COR-L47 (cell line): Measurements from ENCODE around the gene PPDPF.
"Not testable (repeated sequence)": the region's sequence is repeated elsewhere in the genome, so short reads cannot be mapped to it uniquely, and the experiment has no call there.

Source experiments
- DNase-seq: peaks from one replicate; lab custom pipeline; 2025; lab: John Stamatoyannopoulos, UW

Gene PPDPF, protein sequence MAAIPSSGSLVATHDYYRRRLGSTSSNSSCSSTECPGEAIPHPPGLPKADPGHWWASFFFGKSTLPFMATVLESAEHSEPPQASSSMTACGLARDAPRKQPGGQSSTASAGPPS

GRCh38 chr20:63520504-63520933, at the start of gene PPDPF:
Gene PPDPF, plus strand, starts transcription at chr20:63520765. Its CDS starts 544 bp downstream, at chr20:63521309.
- DNase-seq, result peak; percentile 67

- no peak for DNase-seq
Observed at GRCh38 chr20:63471002-63471716, 49.4 kb upstream of the PPDPF start.

DNA sequence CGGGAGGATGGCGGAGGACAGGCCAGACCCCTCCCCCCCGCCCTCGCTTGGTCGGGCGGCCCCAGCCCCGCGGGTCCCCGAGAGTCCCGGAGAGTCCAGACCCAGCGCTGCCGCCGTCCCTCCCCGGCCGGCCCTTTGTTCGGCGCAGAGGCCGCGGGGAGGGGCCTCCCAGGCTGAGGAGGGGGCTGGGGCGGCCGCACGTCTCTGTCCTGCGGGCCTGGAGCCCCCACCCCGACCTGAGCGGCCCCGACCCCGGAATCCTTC, 48.9 kb upstream of the PPDPF start:
- DNase-seq, result no peak

GRCh38 chr20:63471981-63472831, 48.4 kb upstream of the PPDPF start, which contains the start of gene KCNQ2:
Gene KCNQ2, minus strand, starts transcription at chr20:63472655. Its CDS starts 192 bp downstream, at chr20:63472463.
- DNase-seq, result no peak

GRCh38 chr20:63472862-63473390, 47.6 kb upstream of the PPDPF start:
- no peak for DNase-seq

DNA sequence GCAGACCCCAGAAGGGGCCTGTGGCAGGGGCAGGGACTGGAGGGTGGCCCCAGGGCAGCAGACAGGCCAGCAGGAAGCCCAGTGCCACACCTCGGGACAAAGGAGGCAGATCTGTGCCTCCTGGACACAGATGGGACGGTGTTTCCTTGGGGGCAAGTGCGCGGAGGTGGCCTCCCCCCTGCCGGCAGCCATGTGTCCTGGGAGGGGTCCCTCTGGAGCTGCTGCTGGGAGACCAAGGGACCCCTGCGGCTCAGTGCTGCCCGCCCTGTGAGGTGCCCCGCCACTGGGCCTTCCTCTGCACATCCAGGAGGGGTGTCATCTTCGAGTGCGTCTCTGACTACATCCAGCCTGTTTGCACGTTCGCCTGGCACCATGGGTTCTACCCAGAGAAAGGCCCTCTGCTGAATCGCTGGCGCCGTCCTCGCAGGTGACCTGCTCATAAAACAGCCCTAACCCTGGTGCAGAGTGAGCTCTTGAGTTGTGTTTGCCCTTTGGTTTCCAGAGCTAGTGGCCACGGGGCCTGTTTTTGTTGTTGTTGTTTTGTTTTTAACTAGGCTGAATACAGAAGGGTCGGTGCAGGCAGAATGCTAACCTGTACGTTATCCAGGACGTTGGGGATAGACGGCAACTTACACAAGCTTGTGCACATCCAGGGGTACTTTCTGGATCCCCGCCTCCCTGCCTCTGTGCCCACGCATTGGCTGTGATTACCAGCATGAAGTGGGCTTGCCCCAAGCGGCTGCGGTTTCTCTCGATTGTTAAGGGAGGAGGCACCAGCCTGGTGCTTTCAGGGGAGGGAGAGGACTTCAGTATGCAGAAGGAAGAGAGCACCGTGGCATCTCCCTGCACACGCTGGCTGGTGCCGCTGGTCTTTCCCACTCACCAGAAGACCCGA, 46.8 kb upstream of the PPDPF start:
- DNase-seq, result no peak

- no peak for DNase-seq
Observed at GRCh38 chr20:63475209-63475608, 45.4 kb upstream of the PPDPF start.

DNA sequence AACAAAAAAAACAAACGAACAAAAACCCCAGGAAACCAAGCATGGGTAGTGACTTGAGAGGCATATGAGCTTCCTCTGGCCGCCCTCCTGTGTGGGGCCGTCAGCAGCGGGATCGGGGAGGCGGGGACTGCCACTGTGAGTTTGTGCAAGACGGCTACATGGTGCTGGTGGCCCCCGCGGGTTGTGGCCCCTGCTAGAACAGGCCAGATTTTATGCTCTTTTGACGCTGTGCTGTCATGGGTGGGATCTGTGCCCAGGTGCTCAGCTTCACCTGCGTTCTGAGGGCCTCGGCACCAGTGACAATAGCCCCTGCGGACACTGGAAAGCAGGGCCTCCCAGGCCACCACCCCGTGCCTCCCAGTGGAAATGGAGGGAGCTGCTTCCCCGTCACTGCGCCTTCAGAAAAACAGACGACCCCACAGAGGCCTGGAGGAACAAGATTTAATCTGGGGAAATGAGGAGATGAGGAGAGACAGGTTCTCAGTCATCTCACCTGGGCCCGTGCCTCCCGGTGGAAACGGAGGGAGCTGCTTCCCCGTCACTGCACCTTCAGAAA, 43.4 kb upstream of the PPDPF start:
- no peak for DNase-seq

GRCh38 chr20:63477944-63478343, 42.6 kb upstream of the PPDPF start:
- DNase-seq, result no peak

GRCh38 chr20:63478346-63479302, 41.9 kb upstream of the PPDPF start:
- no peak for DNase-seq

DNA sequence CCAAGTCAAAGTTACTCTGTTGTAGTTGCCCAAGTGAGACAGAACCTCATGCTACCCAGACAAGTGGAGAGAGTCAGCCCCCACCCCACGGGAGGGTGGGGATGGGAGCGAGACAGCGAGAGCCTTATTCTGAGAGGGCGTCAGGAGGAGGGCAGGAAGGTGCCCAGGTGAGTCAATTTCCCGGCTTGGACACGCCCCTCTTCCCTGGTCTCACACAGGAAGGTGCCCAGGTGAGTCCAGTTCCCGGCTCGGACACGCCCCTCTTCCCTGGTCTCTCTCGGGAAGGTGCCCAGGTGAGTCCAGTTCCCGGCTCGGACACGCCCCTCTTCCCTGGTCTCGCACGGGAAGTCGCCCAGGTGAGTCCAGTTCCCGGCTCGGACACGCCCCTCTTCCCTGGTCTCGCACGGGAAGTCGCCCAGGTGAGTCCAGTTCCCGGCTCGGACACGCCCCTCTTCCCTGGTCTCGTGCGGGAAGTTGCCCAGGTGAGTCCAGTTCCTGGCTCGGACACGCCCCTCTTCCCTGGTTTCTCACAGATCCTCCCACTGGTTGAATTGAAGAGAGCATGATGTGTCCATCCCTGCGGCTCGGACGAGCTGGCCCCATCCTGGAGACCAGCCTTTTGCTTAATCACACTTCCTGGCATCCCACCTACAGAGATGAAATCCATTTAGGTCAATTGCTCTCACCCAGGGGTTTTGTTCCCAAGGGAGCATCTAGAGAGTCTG, 40.7 kb upstream of the PPDPF start:
- not testable (repeated sequence) for DNase-seq

DNA sequence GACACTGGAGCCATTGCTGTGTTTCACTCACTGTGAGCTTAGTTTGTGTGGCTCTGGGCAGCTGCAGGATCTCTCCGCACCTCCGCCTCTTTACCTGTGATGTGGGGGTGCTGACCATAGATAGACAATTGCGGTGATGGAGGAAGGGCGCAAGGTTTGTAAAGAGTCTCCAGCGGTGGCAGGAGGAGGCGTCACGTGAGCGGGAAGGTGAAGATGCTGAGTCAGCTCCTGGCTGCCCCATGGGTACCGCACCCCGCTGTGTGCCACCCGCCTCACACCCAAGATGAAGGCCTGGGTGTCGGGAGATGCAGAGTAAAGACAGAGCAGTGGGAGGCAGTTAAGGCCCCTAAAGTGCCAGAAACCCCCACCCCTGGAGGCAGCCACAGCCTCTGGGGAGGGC, 39.1 kb upstream of the PPDPF start:
- no peak for DNase-seq

GRCh38 chr20:63482021-63482587, 38.5 kb upstream of the PPDPF start:
- DNase-seq, result no peak

GRCh38 chr20:63483834-63484233, 36.7 kb upstream of the PPDPF start:
- DNase-seq, result no peak

GRCh38 chr20:63484236-63484635, 36.3 kb upstream of the PPDPF start:
- DNase-seq, result no peak

GRCh38 chr20:63484651-63485403, 35.7 kb upstream of the PPDPF start:
- no peak for DNase-seq

DNA sequence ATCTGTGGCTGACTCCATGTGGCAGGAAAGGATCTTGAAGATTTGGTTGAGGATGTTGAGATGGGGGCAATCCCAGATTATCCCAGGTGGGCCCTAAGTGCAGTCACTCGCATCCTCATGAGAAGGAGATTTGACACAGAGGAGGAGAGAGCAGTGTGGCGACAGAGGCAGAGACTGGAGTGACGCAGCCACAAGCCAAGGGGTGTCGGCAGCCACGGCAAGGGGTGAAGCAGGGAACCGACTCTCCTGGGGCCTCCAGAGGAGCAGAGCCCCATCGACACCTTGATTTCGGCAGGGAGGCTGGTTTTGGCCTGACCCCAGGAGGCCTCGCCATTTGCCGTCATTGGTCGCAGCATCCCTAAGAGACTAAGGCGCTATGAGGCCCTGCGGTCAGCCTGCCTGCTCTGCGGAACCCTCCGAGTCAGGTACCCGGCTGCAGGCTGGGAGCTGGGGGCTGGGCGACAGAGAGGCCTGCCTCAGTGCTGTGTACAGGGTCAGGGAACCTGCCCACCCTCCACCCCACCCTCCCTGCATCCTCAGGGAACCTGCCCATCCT, 34.2 kb upstream of the PPDPF start:
- DNase-seq, result no peak

- no peak for DNase-seq
Observed at GRCh38 chr20:63487116-63487764, 33.3 kb upstream of the PPDPF start.
